Endothelial cell of umbilical vein (primary cell): Measurements from ENCODE around the gene USP7. TPM values are rescaled to one million over a fixed set of nuclear protein-coding genes. Genes with fewer than 3 reads are reported as not detected.

Experiments used
- BruUV-seq: library from RNA; stranded (reverse); fragments of 400-500 nt; replicated peaks from 2 replicates; lab custom pipeline; 2021; lab: Mats Ljungman, UMichigan
- CTCF ChIA-PET: fragments of 300-600, 350-600 bp; sonication (Branson Sonifier 250); formaldehyde crosslinking; loops from one replicate; lab custom pipeline; 2021; ENCODE audit warnings: antibody characterized with exemption, inconsistent platforms; lab: Charles Lee
- POLR2A ChIA-PET: fragments of 300-600, 350-600 bp; sonication (Branson Sonifier 250); formaldehyde crosslinking; loops from one replicate; lab custom pipeline; 2021; ENCODE audit warnings: antibody characterized with exemption, inconsistent platforms; lab: Charles Lee
- DNase-seq: peaks from one replicate; pipeline ENCODE4 v3.0.0-alpha.2; 2011; ENCODE audit warnings: low read depth, low spot score
- FAIRE-seq: peaks from 2 replicates; lab custom pipeline; 2011; peaks lifted over from hg19 to GRCh38; lab: Jason Lieb, UNC
- H2AFZ ChIP-seq: 2 replicates; pipeline ENCODE4 v1.6.0; 2012; ENCODE audit warnings: low read depth, low read length, control low read depth, inconsistent platforms
- H3K27ac ChIP-seq: 2 replicates; pipeline ENCODE4 v1.5.1; 2011; ENCODE audit warnings: low read depth, mild to moderate bottlenecking, control low read depth, low read length, moderate library complexity; ENCODE audit not compliant: insufficient read depth
- H3K27me3 ChIP-seq, 2 experiments: 2 replicates each; pipeline versions ENCODE4 v1.6.0 to v1.6.1; 2011; ENCODE audit warnings: low read length in 2 of 2, mixed read lengths in 1 of 2; ENCODE audit not compliant: control insufficient read depth in 2 of 2, insufficient read depth in 2 of 2
- H3K36me3 ChIP-seq, 2 experiments: 2 replicates in 1 of 2; 3 replicates in 1 of 2; pipeline ENCODE4 v1.5.1; 2011; ENCODE audit warnings: low read length in 2 of 2, mild to moderate bottlenecking in 1 of 2, moderate library complexity in 1 of 2; ENCODE audit not compliant: control insufficient read depth in 2 of 2, insufficient read depth in 2 of 2; ENCODE audit errors: extremely low read depth in 1 of 2
- H3K4me1 ChIP-seq: 3 replicates; pipeline ENCODE4 v1.5.1; 2011; ENCODE audit warnings: mild to moderate bottlenecking, low read length; ENCODE audit not compliant: control insufficient read depth, insufficient read depth; ENCODE audit errors: extremely low read depth
- H3K4me2 ChIP-seq: 2 replicates; pipeline ENCODE4 v1.6.1; 2011; ENCODE audit warnings: low read length, control low read depth, mixed read lengths; ENCODE audit not compliant: insufficient read depth
- H3K4me3 ChIP-seq, 3 experiments: fragments of 200-600 bp in 1 of 3; sonication (generic), shearing (Covaris generic) in 1 of 3; replicated peaks in 1 of 3; 2 replicates each; pipeline ENCODE4 v1.5.1; 2011 to 2016; ENCODE audit warnings: control low read depth in 3 of 3, low read length in 3 of 3, mild to moderate bottlenecking in 2 of 3, inconsistent platforms in 1 of 3, low read depth in 1 of 3, moderate library complexity in 1 of 3; ENCODE audit not compliant: insufficient read depth in 1 of 3
- H3K79me2 ChIP-seq: 2 replicates; pipeline ENCODE4 v1.6.0; 2012; ENCODE audit warnings: low read length, inconsistent platforms; ENCODE audit not compliant: control insufficient read depth, insufficient read depth
- H3K9ac ChIP-seq: replicated peaks from 2 replicates; pipeline ENCODE3; 2011; ENCODE audit warnings: low read length, control low read depth; ENCODE audit not compliant: insufficient read depth; ENCODE audit errors: extremely low read depth
- H3K9me1 ChIP-seq: replicated peaks from 3 replicates; pipeline ENCODE4 v1.6.0; 2011; ENCODE audit warnings: mild to moderate bottlenecking, low read length; ENCODE audit not compliant: control insufficient read depth, insufficient read depth; ENCODE audit errors: extremely low read depth
- H3K9me3 ChIP-seq: replicated peaks from 2 replicates; pipeline ENCODE4 v1.5.1; 2012; ENCODE audit warnings: low read length, inconsistent platforms; ENCODE audit not compliant: control insufficient read depth, insufficient read depth
- H4K20me1 ChIP-seq: replicated peaks from 2 replicates; pipeline ENCODE3; 2011; ENCODE audit warnings: mild to moderate bottlenecking, low read length; ENCODE audit not compliant: control insufficient read depth, insufficient read depth; ENCODE audit errors: extremely low read depth
- CTCF ChIP-seq, 2 donors: IDR thresholded peaks; 1 replicate in 1 of 2; 2 replicates in 1 of 2; pipeline ENCODE4 v1.5.1; 2011; ENCODE audit warnings: low read length in 2 of 2, mild to moderate bottlenecking in 2 of 2, moderate library complexity in 2 of 2, control low read depth in 1 of 2, inconsistent platforms in 1 of 2, low read depth in 1 of 2; ENCODE audit not compliant: insufficient read depth in 1 of 2; ENCODE audit errors: extremely low read depth in 1 of 2
- EZH2 ChIP-seq: IDR thresholded peaks from 2 replicates; pipeline ENCODE4 v1.6.1; 2012; ENCODE audit warnings: borderline replicate concordance, low read depth, mild to moderate bottlenecking, moderate library complexity, low read length, inconsistent platforms; ENCODE audit not compliant: severe bottlenecking
- FOS ChIP-seq: IDR thresholded peaks from 2 replicates; pipeline ENCODE4 v1.6.1; 2011; ENCODE audit warnings: mild to moderate bottlenecking, low read length, moderate library complexity, borderline replicate concordance; ENCODE audit not compliant: insufficient read depth
- GATA2 ChIP-seq: IDR thresholded peaks from 2 replicates; pipeline ENCODE4 v1.7.0; 2011; ENCODE audit warnings: low read depth, mild to moderate bottlenecking, moderate library complexity, mixed read lengths, low read length; ENCODE audit not compliant: insufficient read length, insufficient read depth
- JUN ChIP-seq: IDR thresholded peaks from 2 replicates; pipeline ENCODE4 v1.6.1; 2011; ENCODE audit warnings: borderline replicate concordance, low read depth; ENCODE audit not compliant: insufficient read length, insufficient read depth
- MAX ChIP-seq: IDR thresholded peaks from 2 replicates; pipeline ENCODE4 v1.6.1; 2011; ENCODE audit not compliant: insufficient read depth, insufficient read length
- MYC ChIP-seq: IDR thresholded peaks from one replicate; pipeline ENCODE4 v1.6.1; 2011; ENCODE audit warnings: mild to moderate bottlenecking, low read depth, low read length
- POLR2A ChIP-seq: IDR thresholded peaks from 2 replicates; pipeline ENCODE4 v1.6.1; 2012; ENCODE audit warnings: low read depth, mild to moderate bottlenecking, control low read depth, low read length
- POLR2AphosphoS5 ChIP-seq: IDR thresholded peaks from 2 replicates; pipeline ENCODE4 v1.6.1; 2012; ENCODE audit warnings: low read depth, mild to moderate bottlenecking, control low read depth, low read length, moderate library complexity; ENCODE audit not compliant: insufficient read depth
- dilution Hi-C: fragments of 300-500 bp; cut with MboI; formaldehyde crosslinking; loops from one replicate; pipeline ENCODE4 v1.15.0; 2019; ENCODE audit warnings: low sequenced_read_pairs; ENCODE audit not compliant: extremely low pct_ligation_motif_present
- intact Hi-C: fragments of 100-400 bp; cut with micrococcal nuclease; formaldehyde crosslinking; loops from one replicate; pipeline ENCODE4 v1.10.0; 2022
- polyA plus RNA-seq, 4 experiments: library from polyadenylated mRNA; depleted of rRNA in 3 of 4; stranded (reverse) in 3 of 4; unstranded in 1 of 4; fragments of >200 nt; gene quantifications; 2 replicates each; pipeline versions ENCODE4 v1.2.1 to v1.2.3, GENCODE V29; 2011 to 2012; ENCODE audit warnings: missing spikeins in 1 of 4
- total RNA-seq: library from RNA; stranded (reverse); gene quantifications from 2 replicates; pipeline ENCODE4 v1.2.3, GENCODE V29; 2021

Gene USP7
- total and polyA plus RNA-seq, 2 donors (not counting 3 experiments of a cell fraction or from before 2014, with no cell fraction given): 17.7 to 130 TPM

DNA sequence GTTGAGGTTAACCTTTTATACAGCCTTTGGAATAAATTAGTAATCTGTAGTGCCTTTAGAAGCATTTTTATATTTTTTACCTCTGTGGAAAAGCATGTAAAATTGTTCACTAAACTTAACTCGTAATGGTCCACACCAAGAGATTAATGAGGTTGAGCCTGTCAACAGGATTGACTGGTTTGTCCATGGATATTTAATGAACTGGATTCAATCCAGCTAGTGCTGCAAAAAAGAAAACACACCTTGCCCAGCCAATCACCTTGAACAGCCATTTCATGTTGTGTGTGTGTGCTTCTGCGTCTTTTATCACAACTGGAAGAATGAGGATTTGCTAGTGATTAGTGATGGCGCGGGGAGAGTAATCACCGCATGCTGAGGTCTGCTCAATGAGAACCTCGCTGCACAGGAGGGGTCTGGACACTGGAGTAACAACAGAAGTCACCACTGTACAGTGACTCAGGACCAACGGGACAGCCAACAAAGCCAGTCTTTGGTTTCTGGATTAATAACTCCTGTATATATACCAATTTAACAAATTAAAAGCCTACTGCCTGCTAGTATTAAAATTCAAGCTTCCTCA, 47.9 kb downstream of the USP7 start:
- FAIRE-seq (no peak), DNase-seq (no peak)
- BruUV-seq: no TSS peak
- intact Hi-C loops: no loop called here
- H3K36me3 ChIP-seq: peaks cover 28 to 37% of the 10 kb centered on the region in 2 experiments
- peaks cover 17% of the 10 kb centered on the region for H3K79me2 ChIP-seq
- no peak overlapping the region for H3K27ac ChIP-seq
- H3K9ac ChIP-seq: no peak overlapping the region
- H3K4me1 ChIP-seq: no peaks in the 10 kb centered on the region
- no peaks in the 10 kb centered on the region for H4K20me1 ChIP-seq
- no peaks in the 10 kb centered on the region for H3K9me1 ChIP-seq
- dilution Hi-C loops: no loop called here
- no peak for TF ChIP-seq MAX
- no peak for TF ChIP-seq POLR2AphosphoS5
- no peak for TF ChIP-seq MYC
- no peak for TF ChIP-seq JUN
- no peak for TF ChIP-seq POLR2A
- H3K9me3 ChIP-seq: no peaks in the 10 kb centered on the region
- ChIA-PET CTCF (interaction anchor here (0.6 to 1.5 kb wide), 5 partner anchors 10 to 219 kb away, joined by 3 to 8 read pairs (median 3); no protein-coding TSS in a partner anchor), POLR2A (no interaction called here)
- H3K4me3 ChIP-seq: no peak overlapping the region
- no peaks in the 10 kb centered on the region for H3K27me3 ChIP-seq
- H3K4me2 ChIP-seq: no peak overlapping the region
- no peak overlapping the region for H2AFZ ChIP-seq

- Histone ChIP-seq H2AFZ (no peak overlapping the region), H3K4me2 (no peak overlapping the region), H4K20me1 (no peaks in the 10 kb centered on the region), H3K9me3 (no peaks in the 10 kb centered on the region), H3K4me1 (no peaks in the 10 kb centered on the region), H3K27ac (no peak overlapping the region), H3K9ac (no peak overlapping the region), H3K79me2 (peaks cover 22% of the 10 kb centered on the region), H3K9me1 (no peaks in the 10 kb centered on the region), H3K36me3 (peaks cover 33 to 36% of the 10 kb centered on the region in 2 experiments), H3K4me3 (no peak overlapping the region), H3K27me3 (no peaks in the 10 kb centered on the region)
- ChIA-PET CTCF (interaction anchor here (0.7 to 1.5 kb wide), 4 partner anchors 13 to 221 kb away, joined by 3 to 8 read pairs (median 4); no protein-coding TSS in a partner anchor), POLR2A (no interaction called here)
- intact Hi-C loops (no loop called here), dilution Hi-C loops (no loop called here)
- DNase-seq (no peak), FAIRE-seq (no peak)
- no TSS peak for BruUV-seq
- TF ChIP-seq CTCF (IDR thresholded peaks at IDR 0.05; ENCODE audit: extremely low read depth in 1 of 2, insufficient read depth in 1 of 2, low read depth in 1 of 2, low read length in 2 of 2) (no peak), MYC (no peak), POLR2A (no peak), FOS (no peak), POLR2AphosphoS5 (no peak), EZH2 (no peak), GATA2 (no peak), JUN (no peak), MAX (no peak)
Observed at GRCh38 chr16:8914098-8914497, 49.6 kb downstream of the USP7 start.
